HepG2 (cell line): ENCODE measurements around the gene RRBP1. TPM values are rescaled to one million over a fixed set of nuclear protein-coding genes. Genes with fewer than 3 reads are reported as not detected.

ENCODE experiments used
- HNF4A ChIP-seq: sonication (generic); formaldehyde crosslinking; IDR thresholded peaks from 2 replicates; pipeline ENCODE4 v1.4.0; 2020; ENCODE audit warnings: missing genetic modification reagents
- KDM4B ChIP-seq: sonication (generic); formaldehyde crosslinking; IDR thresholded peaks from 2 replicates; pipeline ENCODE4 v1.4.0; 2020; ENCODE audit warnings: missing genetic modification reagents
- NFRKB ChIP-seq: fragments of 450-650 bp; IDR thresholded peaks from 2 replicates; pipeline ENCODE4 v1.6.1; 2017
- PITX1 ChIP-seq: sonication (generic); formaldehyde crosslinking; IDR thresholded peaks from 2 replicates; pipeline ENCODE4 v1.5.1; 2020; ENCODE audit warnings: mild to moderate bottlenecking, missing genetic modification reagents
- RXRB ChIP-seq: IDR thresholded peaks from 2 replicates; pipeline ENCODE4 v1.6.1; 2016; ENCODE audit warnings: borderline replicate concordance, missing genetic modification reagents, missing compliant biosample characterization
- ZNF713 ChIP-seq: sonication (generic); formaldehyde crosslinking; IDR thresholded peaks from 2 replicates; pipeline ENCODE4 v1.4.0; 2020; ENCODE audit warnings: mild to moderate bottlenecking, missing genetic modification reagents
- polyA plus RNA-seq, 8 experiments: library from polyadenylated mRNA; depleted of rRNA in 3 of 8; stranded (reverse) in 7 of 8; unstranded in 1 of 8; fragments of >200 nt; fragmentation: Illumina TruSeq in 4 of 8; extraction: Trizol in 4 of 8; gene quantifications; 2 replicates each; pipeline versions ENCODE4 v1.2.1 to v1.2.3, GENCODE V29; 2011 to 2016; ENCODE audit warnings: low read depth in 4 of 8, missing spikeins in 1 of 8, mixed read lengths in 1 of 8; ENCODE audit not compliant: insufficient read depth in 1 of 8
- total RNA-seq, 5 experiments: library from RNA; depleted of rRNA; stranded (reverse); fragments of >200 nt; fragmentation: Illumina TruSeq; extraction: Trizol; gene quantifications; 2 replicates each; pipeline ENCODE4 v1.2.3, GENCODE V29; 2016; ENCODE audit warnings: low read depth in 1 of 5
- TF ChIP-seq, protein P1 (sequence below): sonication (generic); formaldehyde crosslinking; IDR thresholded peaks from 2 replicates; pipeline ENCODE4 v1.4.0; 2020; ENCODE audit warnings: missing genetic modification reagents, borderline replicate concordance
- TF ChIP-seq, protein P2 (sequence below): sonication (generic); formaldehyde crosslinking; conservative IDR thresholded peaks from 2 replicates; pipeline ENCODE4 v1.8.0; 2022; ENCODE audit warnings: mild to moderate bottlenecking, moderate library complexity, missing genetic modification reagents
- TF ChIP-seq, protein P3 (sequence below): sonication (generic); formaldehyde crosslinking; IDR thresholded peaks from 2 replicates; pipeline ENCODE4 v1.4.0; 2020; ENCODE audit warnings: missing genetic modification reagents, mild to moderate bottlenecking, borderline replicate concordance
- TF ChIP-seq, protein P4 (sequence below): sonication (generic); formaldehyde crosslinking; IDR thresholded peaks from 2 replicates; pipeline ENCODE4 v1.5.1; 2020; ENCODE audit warnings: missing genetic modification reagents, mild to moderate bottlenecking, borderline replicate concordance
- TF ChIP-seq, protein P5 (sequence below): sonication (generic); formaldehyde crosslinking; IDR thresholded peaks from 2 replicates; pipeline ENCODE4 v1.9.0; 2021; ENCODE audit warnings: missing genetic modification reagents, mild to moderate bottlenecking, borderline replicate concordance
- TF ChIP-seq, protein P6 (sequence below): sonication (generic); formaldehyde crosslinking; IDR thresholded peaks from 2 replicates; pipeline ENCODE4 v1.4.0; 2020; ENCODE audit warnings: missing genetic modification reagents, borderline replicate concordance
- TF ChIP-seq, protein P7 (sequence below): sonication (generic); formaldehyde crosslinking; IDR thresholded peaks from 2 replicates; pipeline ENCODE4 v1.4.0; 2020; ENCODE audit warnings: missing genetic modification reagents

Gene RRBP1
- total and polyA plus RNA-seq, 2 of the 13 experiments (the other 11 are each of a cell fraction or from before 2014, with no cell fraction given) = 150 to 222 TPM

DNA sequence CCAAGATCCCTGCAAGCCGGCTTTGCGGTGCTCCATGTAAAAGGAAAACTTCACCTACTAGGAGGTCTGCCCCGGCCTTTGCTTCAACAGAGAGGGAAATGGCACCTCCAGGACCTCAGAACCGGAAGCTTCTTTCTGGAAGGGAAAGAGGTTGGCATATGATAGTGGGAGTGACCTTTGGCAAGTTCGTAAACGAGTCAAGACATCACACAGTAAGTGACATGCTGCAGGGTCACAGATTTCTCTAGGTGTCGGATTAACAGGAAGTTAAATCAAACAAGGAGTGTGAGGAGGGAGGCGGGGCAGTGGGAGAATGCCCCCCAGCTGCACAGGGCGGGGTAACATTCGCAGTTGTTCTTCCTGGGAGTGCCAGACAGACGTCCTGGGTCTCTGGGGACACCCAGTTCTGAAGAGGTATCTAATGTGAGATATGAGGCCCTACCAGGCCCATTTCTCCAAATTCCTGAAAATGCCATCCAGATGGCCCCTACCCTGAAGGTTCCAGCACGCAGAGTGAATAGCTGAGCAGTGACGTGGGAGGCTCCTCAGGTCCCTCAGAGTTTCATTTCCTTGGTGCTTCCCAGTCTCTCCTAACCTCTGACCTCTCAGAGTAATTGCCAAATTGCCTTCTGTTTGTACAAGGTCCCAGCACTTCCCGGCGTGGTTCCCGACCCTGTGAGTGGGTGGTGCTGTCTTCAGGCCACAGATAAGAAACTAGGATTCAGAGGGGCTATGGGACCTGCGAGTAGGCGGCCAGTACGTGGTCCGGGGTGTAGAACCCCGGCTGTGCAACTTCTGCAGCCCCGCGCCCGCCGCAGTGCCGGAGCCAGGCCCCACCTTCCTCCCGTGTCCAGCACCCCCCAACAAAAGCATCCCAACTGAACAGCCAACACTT is 1.9 kb downstream of the RRBP1 start (continued):
- no peak for TF ChIP-seq NFRKB
- TF ChIP-seq HNF4A (CRISPR knock-in tag) = peak; percentile 62
- TF ChIP-seq, protein P1, sequence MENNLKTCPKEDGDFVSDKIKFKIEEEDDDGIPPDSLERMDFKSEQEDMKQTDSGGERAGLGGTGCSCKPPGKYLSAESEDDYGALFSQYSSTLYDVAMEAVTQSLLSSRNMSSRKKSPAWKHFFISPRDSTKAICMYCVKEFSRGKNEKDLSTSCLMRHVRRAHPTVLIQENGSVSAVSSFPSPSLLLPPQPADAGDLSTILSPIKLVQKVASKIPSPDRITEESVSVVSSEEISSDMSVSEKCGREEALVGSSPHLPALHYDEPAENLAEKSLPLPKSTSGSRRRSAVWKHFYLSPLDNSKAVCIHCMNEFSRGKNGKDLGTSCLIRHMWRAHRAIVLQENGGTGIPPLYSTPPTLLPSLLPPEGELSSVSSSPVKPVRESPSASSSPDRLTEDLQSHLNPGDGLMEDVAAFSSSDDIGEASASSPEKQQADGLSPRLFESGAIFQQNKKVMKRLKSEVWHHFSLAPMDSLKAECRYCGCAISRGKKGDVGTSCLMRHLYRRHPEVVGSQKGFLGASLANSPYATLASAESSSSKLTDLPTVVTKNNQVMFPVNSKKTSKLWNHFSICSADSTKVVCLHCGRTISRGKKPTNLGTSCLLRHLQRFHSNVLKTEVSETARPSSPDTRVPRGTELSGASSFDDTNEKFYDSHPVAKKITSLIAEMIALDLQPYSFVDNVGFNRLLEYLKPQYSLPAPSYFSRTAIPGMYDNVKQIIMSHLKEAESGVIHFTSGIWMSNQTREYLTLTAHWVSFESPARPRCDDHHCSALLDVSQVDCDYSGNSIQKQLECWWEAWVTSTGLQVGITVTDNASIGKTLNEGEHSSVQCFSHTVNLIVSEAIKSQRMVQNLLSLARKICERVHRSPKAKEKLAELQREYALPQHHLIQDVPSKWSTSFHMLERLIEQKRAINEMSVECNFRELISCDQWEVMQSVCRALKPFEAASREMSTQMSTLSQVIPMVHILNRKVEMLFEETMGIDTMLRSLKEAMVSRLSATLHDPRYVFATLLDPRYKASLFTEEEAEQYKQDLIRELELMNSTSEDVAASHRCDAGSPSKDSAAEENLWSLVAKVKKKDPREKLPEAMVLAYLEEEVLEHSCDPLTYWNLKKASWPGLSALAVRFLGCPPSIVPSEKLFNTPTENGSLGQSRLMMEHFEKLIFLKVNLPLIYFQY = no peak
- TF ChIP-seq, protein P2, sequence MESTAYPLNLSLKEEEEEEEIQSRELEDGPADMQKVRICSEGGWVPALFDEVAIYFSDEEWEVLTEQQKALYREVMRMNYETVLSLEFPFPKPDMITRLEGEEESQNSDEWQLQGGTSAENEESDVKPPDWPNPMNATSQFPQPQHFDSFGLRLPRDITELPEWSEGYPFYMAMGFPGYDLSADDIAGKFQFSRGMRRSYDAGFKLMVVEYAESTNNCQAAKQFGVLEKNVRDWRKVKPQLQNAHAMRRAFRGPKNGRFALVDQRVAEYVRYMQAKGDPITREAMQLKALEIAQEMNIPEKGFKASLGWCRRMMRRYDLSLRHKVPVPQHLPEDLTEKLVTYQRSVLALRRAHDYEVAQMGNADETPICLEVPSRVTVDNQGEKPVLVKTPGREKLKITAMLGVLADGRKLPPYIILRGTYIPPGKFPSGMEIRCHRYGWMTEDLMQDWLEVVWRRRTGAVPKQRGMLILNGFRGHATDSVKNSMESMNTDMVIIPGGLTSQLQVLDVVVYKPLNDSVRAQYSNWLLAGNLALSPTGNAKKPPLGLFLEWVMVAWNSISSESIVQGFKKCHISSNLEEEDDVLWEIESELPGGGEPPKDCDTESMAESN (CRISPR knock-in tag) = peak; percentile 13; the same call in 1 of the 2 replicates
- TF ChIP-seq, protein P3, sequence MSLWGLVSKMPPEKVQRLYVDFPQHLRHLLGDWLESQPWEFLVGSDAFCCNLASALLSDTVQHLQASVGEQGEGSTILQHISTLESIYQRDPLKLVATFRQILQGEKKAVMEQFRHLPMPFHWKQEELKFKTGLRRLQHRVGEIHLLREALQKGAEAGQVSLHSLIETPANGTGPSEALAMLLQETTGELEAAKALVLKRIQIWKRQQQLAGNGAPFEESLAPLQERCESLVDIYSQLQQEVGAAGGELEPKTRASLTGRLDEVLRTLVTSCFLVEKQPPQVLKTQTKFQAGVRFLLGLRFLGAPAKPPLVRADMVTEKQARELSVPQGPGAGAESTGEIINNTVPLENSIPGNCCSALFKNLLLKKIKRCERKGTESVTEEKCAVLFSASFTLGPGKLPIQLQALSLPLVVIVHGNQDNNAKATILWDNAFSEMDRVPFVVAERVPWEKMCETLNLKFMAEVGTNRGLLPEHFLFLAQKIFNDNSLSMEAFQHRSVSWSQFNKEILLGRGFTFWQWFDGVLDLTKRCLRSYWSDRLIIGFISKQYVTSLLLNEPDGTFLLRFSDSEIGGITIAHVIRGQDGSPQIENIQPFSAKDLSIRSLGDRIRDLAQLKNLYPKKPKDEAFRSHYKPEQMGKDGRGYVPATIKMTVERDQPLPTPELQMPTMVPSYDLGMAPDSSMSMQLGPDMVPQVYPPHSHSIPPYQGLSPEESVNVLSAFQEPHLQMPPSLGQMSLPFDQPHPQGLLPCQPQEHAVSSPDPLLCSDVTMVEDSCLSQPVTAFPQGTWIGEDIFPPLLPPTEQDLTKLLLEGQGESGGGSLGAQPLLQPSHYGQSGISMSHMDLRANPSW (CRISPR knock-in tag) = no peak
- TF ChIP-seq, protein P4, sequence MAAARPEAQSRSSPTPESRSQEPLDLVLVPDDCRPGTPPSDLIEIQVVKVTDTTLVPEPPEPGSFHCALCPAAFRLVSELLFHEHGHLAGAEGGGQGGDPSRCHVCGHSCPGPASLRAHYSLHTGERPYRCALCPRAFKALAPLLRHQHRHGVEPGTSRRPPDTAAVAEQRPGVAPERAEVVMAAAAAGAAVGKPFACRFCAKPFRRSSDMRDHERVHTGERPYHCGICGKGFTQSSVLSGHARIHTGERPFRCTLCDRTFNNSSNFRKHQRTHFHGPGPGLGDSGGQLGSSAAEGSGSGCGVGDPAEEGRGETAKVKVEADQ (CRISPR knock-in tag) = no peak
- no peak for TF ChIP-seq ZNF713 (CRISPR knock-in tag)
- peak; percentile 57; the same call in 1 of the 2 replicates for TF ChIP-seq KDM4B
- TF ChIP-seq, protein P5, sequence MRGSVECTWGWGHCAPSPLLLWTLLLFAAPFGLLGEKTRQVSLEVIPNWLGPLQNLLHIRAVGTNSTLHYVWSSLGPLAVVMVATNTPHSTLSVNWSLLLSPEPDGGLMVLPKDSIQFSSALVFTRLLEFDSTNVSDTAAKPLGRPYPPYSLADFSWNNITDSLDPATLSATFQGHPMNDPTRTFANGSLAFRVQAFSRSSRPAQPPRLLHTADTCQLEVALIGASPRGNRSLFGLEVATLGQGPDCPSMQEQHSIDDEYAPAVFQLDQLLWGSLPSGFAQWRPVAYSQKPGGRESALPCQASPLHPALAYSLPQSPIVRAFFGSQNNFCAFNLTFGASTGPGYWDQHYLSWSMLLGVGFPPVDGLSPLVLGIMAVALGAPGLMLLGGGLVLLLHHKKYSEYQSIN = no peak
- TF ChIP-seq RXRB (CRISPR knock-in tag) = peak; percentile 73
- TF ChIP-seq PITX1 (CRISPR knock-in tag) = 0 out of 2 replicates have a peak, but pooled peaks have one; percentile 61
- TF ChIP-seq, protein P6, sequence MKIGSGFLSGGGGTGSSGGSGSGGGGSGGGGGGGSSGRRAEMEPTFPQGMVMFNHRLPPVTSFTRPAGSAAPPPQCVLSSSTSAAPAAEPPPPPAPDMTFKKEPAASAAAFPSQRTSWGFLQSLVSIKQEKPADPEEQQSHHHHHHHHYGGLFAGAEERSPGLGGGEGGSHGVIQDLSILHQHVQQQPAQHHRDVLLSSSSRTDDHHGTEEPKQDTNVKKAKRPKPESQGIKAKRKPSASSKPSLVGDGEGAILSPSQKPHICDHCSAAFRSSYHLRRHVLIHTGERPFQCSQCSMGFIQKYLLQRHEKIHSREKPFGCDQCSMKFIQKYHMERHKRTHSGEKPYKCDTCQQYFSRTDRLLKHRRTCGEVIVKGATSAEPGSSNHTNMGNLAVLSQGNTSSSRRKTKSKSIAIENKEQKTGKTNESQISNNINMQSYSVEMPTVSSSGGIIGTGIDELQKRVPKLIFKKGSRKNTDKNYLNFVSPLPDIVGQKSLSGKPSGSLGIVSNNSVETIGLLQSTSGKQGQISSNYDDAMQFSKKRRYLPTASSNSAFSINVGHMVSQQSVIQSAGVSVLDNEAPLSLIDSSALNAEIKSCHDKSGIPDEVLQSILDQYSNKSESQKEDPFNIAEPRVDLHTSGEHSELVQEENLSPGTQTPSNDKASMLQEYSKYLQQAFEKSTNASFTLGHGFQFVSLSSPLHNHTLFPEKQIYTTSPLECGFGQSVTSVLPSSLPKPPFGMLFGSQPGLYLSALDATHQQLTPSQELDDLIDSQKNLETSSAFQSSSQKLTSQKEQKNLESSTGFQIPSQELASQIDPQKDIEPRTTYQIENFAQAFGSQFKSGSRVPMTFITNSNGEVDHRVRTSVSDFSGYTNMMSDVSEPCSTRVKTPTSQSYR = peak; percentile 52; the same call in 1 of the 2 replicates
- TF ChIP-seq, protein P7, sequence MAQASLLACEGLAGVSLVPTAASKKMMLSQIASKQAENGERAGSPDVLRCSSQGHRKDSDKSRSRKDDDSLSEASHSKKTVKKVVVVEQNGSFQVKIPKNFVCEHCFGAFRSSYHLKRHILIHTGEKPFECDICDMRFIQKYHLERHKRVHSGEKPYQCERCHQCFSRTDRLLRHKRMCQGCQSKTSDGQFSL (CRISPR knock-in tag) = peak; percentile 25; the same call in 1 of the 2 replicates
